ENCODE data around the gene PPP1R7. TPM values are rescaled to one million over a fixed set of nuclear protein-coding genes. Genes with fewer than 3 reads are reported as not detected.
"Not testable (repeated sequence)": the region's sequence is repeated elsewhere in the genome, so short reads cannot be mapped to it uniquely, and the experiment has no call there.

PPP1R7 gene
- total and polyA plus RNA-seq, 4 donors, result 40.6 to 101 (median 83.4) TPM

DNA sequence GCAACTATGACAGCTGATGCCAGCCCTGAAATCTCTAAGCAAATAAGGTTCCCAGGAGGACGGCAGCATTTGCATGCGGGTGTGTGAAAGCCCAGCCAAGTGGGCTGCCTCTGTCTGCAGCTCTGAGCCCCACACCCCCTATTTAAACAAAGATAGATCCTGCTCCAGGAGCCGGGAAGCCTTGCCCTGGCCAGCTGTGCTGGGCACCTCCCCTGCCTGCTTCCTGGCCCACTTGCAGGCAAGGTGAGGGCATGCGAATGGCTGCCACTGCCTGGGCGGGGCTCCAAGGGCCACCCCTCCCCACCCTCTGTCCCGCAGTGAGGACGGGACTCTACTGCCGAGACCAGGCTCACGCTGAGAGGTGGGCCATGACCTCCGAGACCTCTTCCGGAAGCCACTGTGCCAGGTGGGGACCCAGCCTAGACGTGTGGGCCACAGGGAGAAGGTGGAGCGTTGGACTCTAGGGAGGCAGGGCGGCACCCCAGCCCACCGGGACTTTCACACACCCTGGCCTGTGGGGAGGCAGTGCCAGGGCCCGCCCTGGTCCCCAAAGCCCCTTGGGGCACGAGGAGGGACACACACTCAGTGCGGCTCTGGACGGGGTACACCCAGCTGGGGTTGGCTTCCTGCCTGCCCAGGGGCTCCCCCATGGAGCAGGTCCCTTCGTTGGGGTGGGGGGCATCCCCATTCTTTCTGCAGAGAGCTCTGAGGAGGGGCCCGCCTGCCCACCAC is 38.3 kb downstream of the PPP1R7 start, which contains the start of gene ANO7:
Gene ANO7, plus strand, starts transcription at position 317 of the 732 bp plus-strand sequence. CDS start 1,387 bp downstream, outside the sequence.
- no peak within 1 kb of the TSS for H3K27ac ChIP-seq (ENCODE audit: low read depth, low read length)

DNA sequence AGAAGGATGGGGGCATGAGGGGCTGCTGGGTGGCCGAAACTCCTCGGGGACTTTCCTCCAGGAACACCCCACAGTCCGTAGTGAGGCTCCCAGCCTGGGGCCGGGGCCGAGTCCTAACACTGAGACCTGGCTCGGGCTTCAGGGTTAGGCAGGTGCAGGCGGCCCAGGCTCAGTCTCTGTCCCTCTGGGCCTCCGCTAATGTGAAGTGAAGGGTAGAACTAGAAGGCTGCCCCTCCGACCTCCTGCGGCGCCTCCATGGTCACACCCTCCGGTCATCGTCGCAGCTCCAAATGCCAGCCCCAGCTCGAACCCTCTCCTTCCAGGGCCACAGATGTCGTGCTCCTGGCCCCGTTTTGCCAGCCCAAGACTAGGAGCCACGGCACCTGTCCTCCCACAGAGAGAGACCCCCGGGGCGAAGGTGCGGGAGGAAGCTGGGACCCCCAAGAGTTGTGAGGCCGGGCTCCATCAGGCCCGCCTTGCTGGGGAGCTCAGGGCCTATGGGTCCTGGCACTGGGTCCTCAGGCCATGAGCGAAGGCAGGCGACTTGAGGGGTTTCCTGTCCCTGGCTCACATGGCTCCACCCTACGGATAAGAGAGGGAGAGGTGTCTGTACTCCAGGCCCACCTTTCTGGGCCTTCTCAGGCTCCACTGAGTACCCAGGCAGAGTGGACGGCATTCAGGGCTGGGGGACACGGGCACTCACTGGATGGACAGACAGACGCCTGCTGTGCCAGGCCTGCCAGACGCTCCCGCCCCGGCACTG is 39.0 kb downstream of the PPP1R7 start:
- no peak for DNase-seq (ENCODE audit: low read depth in 4 of 6, low spot score in 6 of 6)
- Histone ChIP-seq H3K27me3 (ENCODE audit: control insufficient read depth, insufficient read depth, low read length) (no peaks in the 10 kb centered on the region), H3K9me3 (ENCODE audit: control insufficient read depth, insufficient read depth, low read length) (no peaks in the 10 kb centered on the region), H3K4me1 (ENCODE audit: control insufficient read depth, insufficient read depth, low read length) (peaks cover 9% of the 10 kb centered on the region), H3K27ac (ENCODE audit: low read depth, low read length) (no peak overlapping the region), H3K4me3 (ENCODE audit: low read depth, low read length) (no peak overlapping the region), H3K36me3 (ENCODE audit: control insufficient read depth, insufficient read depth, low read length) (peaks cover 12% of the 10 kb centered on the region)
- 87% methylated on average over 32 of the region's 32 CpGs for WGBS (ENCODE audit: insufficient coverage)

More for the DNA sequence above, 38.3 kb downstream of the PPP1R7 start, which contains the start of gene ANO7:
- Histone ChIP-seq H3K27me3 (ENCODE audit: control insufficient read depth, insufficient read depth, low read length) (no peaks in the 10 kb centered on the region), H3K9me3 (ENCODE audit: control insufficient read depth, insufficient read depth, low read length) (no peaks in the 10 kb centered on the region), H3K4me1 (ENCODE audit: control insufficient read depth, insufficient read depth, low read length) (peaks cover 9% of the 10 kb centered on the region), H3K4me3 (ENCODE audit: low read depth, low read length) (no peak within 1 kb of the TSS), H3K36me3 (ENCODE audit: control insufficient read depth, insufficient read depth, low read length) (peaks cover 19% of the 10 kb centered on the region)
- 65% methylated on average over 21 of the region's 21 CpGs for WGBS (ENCODE audit: insufficient coverage)
- peak in 1 of 6 donors; percentile 22 for DNase-seq (ENCODE audit: low read depth in 4 of 6, low spot score in 6 of 6)

DNA sequence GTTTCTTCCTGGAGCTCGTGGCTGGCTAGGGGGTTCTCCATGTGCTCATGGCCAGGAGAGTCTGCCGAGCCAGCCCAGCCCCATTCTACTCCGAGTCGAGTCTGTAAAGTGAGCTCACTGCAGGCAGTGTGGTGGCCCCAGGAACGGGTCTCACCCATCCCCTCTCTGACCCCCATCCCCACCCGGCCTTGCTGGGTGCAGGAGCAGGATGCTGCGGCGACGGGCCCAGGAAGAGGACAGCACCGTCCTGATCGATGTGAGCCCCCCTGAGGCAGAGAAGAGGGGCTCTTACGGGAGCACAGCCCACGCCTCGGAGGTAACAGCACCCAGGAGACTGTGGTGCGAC is 39.6 kb downstream of the PPP1R7 start:
- H3K36me3 ChIP-seq (ENCODE audit: control insufficient read depth, insufficient read depth, low read length), result peaks cover 6% of the 10 kb centered on the region
- no peaks in the 10 kb centered on the region for H3K27me3 ChIP-seq (ENCODE audit: control insufficient read depth, insufficient read depth, low read length)
- no peak overlapping the region for H3K4me3 ChIP-seq (ENCODE audit: low read depth, low read length)
- WGBS (ENCODE audit: insufficient coverage), result 82% methylated on average over 15 of the region's 15 CpGs
- DNase-seq (ENCODE audit: low read depth in 4 of 6, low spot score in 6 of 6), result no peak
- no peak overlapping the region for H3K27ac ChIP-seq (ENCODE audit: low read depth, low read length)
- no peaks in the 10 kb centered on the region for H3K9me3 ChIP-seq (ENCODE audit: control insufficient read depth, insufficient read depth, low read length)
- peaks cover 9% of the 10 kb centered on the region for H3K4me1 ChIP-seq (ENCODE audit: control insufficient read depth, insufficient read depth, low read length)

DNA sequence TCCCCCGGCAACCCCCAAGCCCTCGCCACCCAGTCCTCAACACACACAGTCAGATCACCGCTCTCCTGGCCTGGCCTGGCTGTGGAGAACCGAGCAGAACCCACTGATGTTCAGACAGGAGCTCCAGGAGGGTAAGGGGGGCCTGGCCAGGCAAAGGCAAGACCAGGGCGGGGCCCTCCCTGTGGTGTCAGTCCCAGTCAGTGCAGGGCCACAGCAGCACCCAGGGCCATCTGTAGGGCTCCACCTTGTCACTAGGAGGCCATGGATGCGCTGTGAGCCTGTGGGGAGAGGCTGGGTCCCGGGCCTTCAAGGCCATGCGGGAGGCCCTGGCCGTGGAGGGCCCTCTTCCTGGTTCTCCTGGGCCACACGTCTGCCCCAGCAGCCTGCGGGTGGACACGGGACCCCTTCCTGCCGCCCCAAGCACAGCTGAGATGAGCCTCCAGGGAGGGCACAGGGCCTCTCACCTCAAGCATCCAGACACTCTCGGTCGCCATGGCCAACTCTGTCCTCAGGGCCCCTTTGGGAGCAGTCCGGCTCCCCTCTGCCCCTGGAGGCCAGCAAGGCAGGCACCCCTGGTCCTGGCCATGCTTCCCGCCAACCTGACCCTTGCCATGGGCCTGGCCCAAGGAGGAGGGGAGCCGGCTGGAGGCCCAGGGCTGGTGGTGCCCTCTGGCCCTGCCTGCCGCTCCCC is 40.2 kb downstream of the PPP1R7 start:
- H3K27ac ChIP-seq (ENCODE audit: low read depth, low read length), result no peak overlapping the region
- no peak for DNase-seq (ENCODE audit: low read depth in 4 of 6, low spot score in 6 of 6)
- H3K4me3 ChIP-seq (ENCODE audit: low read depth, low read length), result no peak overlapping the region
- H3K27me3 ChIP-seq (ENCODE audit: control insufficient read depth, insufficient read depth, low read length), result no peaks in the 10 kb centered on the region
- 88% methylated on average over 18 of the region's 19 CpGs for WGBS (ENCODE audit: insufficient coverage)
- H3K4me1 ChIP-seq (ENCODE audit: control insufficient read depth, insufficient read depth, low read length), result peaks cover 9% of the 10 kb centered on the region
- no peaks in the 10 kb centered on the region for H3K9me3 ChIP-seq (ENCODE audit: control insufficient read depth, insufficient read depth, low read length)
- H3K36me3 ChIP-seq (ENCODE audit: control insufficient read depth, insufficient read depth, low read length), result peaks cover under 1% of the 10 kb centered on the region

DNA sequence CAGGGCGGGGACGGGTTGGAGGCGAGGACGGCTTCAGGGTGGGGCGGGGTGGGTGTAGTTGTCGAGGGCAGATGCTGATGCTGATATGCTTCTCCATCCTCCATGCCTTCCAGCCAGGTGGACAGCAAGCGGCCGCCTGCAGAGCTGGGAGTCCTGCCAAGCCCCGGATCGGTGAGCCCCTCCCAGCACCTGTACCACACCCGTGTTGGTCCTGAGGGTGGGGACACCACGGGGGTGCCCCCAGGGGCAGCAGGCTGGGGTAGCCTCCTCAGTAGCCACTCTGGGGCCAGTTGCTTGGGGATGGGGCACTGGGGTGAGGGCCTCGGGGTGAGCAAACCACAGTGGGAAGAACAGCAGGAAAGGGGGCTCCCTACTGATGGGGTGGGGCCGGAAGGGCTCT is 40.8 kb downstream of the PPP1R7 start:
- H3K4me1 ChIP-seq (ENCODE audit: control insufficient read depth, insufficient read depth, low read length), result peaks cover 9% of the 10 kb centered on the region
- H3K27me3 ChIP-seq (ENCODE audit: control insufficient read depth, insufficient read depth, low read length), result no peaks in the 10 kb centered on the region
- 89% methylated on average over 5 of the region's 14 CpGs for WGBS (ENCODE audit: insufficient coverage)
- H3K4me3 ChIP-seq (ENCODE audit: low read depth, low read length), result no peak overlapping the region
- no peak overlapping the region for H3K27ac ChIP-seq (ENCODE audit: low read depth, low read length)
- no peak for DNase-seq (ENCODE audit: low read depth in 4 of 6, low spot score in 6 of 6)
- no peaks in the 10 kb centered on the region for H3K9me3 ChIP-seq (ENCODE audit: control insufficient read depth, insufficient read depth, low read length)
- H3K36me3 ChIP-seq (ENCODE audit: control insufficient read depth, insufficient read depth, low read length), result no peaks in the 10 kb centered on the region

DNA sequence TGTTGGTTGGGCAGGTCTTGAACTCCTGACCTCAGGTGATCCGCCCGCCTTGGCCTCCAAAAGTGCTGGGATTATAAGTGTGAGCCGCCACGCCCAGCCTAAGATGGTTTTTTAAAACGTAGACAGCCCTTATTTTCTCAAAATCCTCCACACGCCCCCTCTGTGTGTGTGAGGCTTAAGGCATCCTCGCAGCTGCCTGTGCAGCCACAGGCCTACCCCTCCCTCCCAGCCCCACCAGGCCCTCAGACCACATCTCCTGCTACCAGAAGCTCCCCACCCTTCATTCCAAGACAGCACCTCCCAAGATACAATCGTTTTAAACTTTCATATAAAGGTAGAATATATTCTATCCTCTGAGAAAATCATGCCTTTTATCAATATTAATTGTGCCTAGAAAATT is 43.0 kb downstream of the PPP1R7 start:
- no peak for DNase-seq (ENCODE audit: low read depth in 4 of 6, low spot score in 6 of 6)
- no peaks in the 10 kb centered on the region for H3K36me3 ChIP-seq (ENCODE audit: control insufficient read depth, insufficient read depth, low read length)
- H3K4me1 ChIP-seq (ENCODE audit: control insufficient read depth, insufficient read depth, low read length), result peaks cover 7% of the 10 kb centered on the region
- H3K27ac ChIP-seq (ENCODE audit: low read depth, low read length), result no peak overlapping the region
- no peak overlapping the region for H3K4me3 ChIP-seq (ENCODE audit: low read depth, low read length)
- no peaks in the 10 kb centered on the region for H3K27me3 ChIP-seq (ENCODE audit: control insufficient read depth, insufficient read depth, low read length)
- H3K9me3 ChIP-seq (ENCODE audit: control insufficient read depth, insufficient read depth, low read length), result no peaks in the 10 kb centered on the region
- 92% methylated on average over 2 of the region's 8 CpGs for WGBS (ENCODE audit: insufficient coverage)

DNA sequence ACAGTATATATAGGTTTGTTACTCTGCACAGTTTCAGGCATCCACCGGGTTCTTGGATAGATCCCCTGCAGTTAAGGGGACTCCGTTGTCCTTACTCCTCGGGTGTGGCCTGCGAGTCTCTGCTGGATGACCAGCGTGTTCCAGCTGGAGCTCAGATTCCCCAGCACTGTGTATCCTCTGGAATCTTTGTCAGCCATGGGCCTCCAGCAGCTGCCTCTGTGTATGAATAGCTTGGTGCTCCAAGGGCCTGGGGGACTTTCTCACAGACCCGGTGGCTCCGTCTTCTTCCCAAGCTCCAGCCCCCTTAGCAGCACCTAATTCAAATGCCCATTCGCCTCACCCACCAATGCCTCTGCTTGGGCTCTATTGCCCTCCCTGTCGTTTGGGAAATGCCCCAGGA is 44.5 kb downstream of the PPP1R7 start:
- no peak overlapping the region for H3K27ac ChIP-seq (ENCODE audit: low read depth, low read length)
- 72% methylated on average over 9 of the region's 9 CpGs for WGBS (ENCODE audit: insufficient coverage)

DNA sequence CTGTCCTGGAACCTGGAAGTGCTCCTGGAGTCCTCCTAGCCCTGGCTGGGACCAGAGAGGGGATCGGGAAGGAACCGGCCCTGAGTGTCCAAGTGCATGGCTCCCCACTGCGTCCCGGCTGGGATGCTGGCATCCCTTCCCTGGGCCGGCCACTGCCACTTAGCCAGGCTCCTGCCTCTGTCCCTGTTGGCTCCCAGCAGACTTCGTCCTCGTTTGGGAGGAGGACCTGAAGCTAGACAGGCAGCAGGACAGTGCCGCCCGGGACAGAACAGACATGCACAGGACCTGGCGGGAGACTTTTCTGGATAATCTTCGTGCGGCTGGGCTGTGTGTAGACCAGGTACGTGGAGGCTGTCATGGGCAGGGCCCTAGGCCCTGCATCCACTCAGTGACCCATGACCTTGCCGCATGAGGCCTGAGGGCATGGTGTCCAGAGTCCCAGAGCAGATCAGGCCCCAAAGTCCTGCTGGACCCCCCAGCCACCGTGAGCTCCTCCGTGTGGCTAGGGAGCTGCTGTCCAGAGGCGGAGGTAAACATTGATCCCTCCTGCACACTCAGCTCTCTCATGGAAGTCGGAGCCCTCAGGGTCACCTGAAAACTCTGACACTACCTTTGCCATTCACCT is 45.4 kb downstream of the PPP1R7 start:
- Histone ChIP-seq H3K27ac (ENCODE audit: low read depth, low read length) (no peak overlapping the region), H3K9me3 (ENCODE audit: control insufficient read depth, insufficient read depth, low read length) (no peaks in the 10 kb centered on the region), H3K36me3 (ENCODE audit: control insufficient read depth, insufficient read depth, low read length) (no peaks in the 10 kb centered on the region), H3K4me3 (ENCODE audit: low read depth, low read length) (no peak overlapping the region), H3K27me3 (ENCODE audit: control insufficient read depth, insufficient read depth, low read length) (no peaks in the 10 kb centered on the region), H3K4me1 (ENCODE audit: control insufficient read depth, insufficient read depth, low read length) (peaks cover 3% of the 10 kb centered on the region)
- no peak for DNase-seq (ENCODE audit: low read depth in 4 of 6, low spot score in 6 of 6)
- 89% methylated on average over 17 of the region's 18 CpGs for WGBS (ENCODE audit: insufficient coverage)

More for the DNA sequence above, 44.5 kb downstream of the PPP1R7 start:
- Histone ChIP-seq H3K36me3 (ENCODE audit: control insufficient read depth, insufficient read depth, low read length) (no peaks in the 10 kb centered on the region), H3K4me3 (ENCODE audit: low read depth, low read length) (no peak overlapping the region), H3K9me3 (ENCODE audit: control insufficient read depth, insufficient read depth, low read length) (no peaks in the 10 kb centered on the region), H3K27me3 (ENCODE audit: control insufficient read depth, insufficient read depth, low read length) (no peaks in the 10 kb centered on the region), H3K4me1 (ENCODE audit: control insufficient read depth, insufficient read depth, low read length) (peaks cover 3% of the 10 kb centered on the region)
- DNase-seq (ENCODE audit: low read depth in 4 of 6, low spot score in 6 of 6), result no peak

DNA sequence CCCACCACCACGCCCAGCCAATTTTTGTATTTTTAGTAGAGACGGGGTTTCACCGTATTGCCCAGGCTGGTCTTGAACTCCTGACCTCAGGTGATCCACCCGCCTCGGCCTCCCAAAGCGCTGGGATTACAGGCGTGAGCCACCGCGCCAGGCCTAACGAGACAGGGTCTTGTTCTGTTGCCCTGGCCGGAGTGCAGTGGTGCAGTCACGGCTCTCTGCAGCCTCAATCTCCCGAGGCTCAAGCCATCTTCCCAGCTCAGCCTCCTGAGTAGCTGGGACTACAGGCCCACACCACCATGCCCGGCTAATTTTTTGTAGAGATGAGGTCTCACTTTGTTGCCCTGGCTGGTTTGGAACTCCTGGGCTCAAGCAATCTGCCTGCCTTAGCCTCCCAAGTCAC is 47.0 kb downstream of the PPP1R7 start:
- H3K4me3 ChIP-seq (ENCODE audit: low read depth, low read length); H3K36me3 ChIP-seq (ENCODE audit: control insufficient read depth, insufficient read depth, low read length); H3K27ac ChIP-seq (ENCODE audit: low read depth, low read length); H3K27me3 ChIP-seq (ENCODE audit: control insufficient read depth, insufficient read depth, low read length); H3K4me1 ChIP-seq (ENCODE audit: control insufficient read depth, insufficient read depth, low read length); H3K9me3 ChIP-seq (ENCODE audit: control insufficient read depth, insufficient read depth, low read length); DNase-seq (ENCODE audit: low read depth in 4 of 6, low spot score in 6 of 6): not testable (repeated sequence)
- WGBS (ENCODE audit: insufficient coverage), result 98% methylated on average over 13 of the region's 14 CpGs

All from spinal cord (tissue), 10 donors.